OCI-LY7 (cell line): ENCODE measurements around the gene NFKB1. TPM values are rescaled to one million over a fixed set of nuclear protein-coding genes. Genes with fewer than 3 reads are reported as not detected.

Experiments used
- BruUV-seq: library from RNA; stranded (reverse); fragments of 400-500 nt; replicated peaks from 2 replicates; lab custom pipeline; 2021; lab: Mats Ljungman, UMichigan
- CTCF ChIA-PET: fragments of 300-600 bp; sonication (Branson Sonifier 250); formaldehyde crosslinking; loops from one replicate; lab custom pipeline; 2022; ENCODE audit warnings: antibody characterized with exemption; ENCODE audit not compliant: unreplicated experiment; lab: Charles Lee
- POLR2A ChIA-PET: fragments of 300-600 bp; sonication (Branson Sonifier 250); formaldehyde crosslinking; loops from one replicate; lab custom pipeline; 2022; ENCODE audit warnings: antibody characterized with exemption; lab: Charles Lee
- DNase-seq: peaks from one replicate; pipeline ENCODE4 v3.0.0-alpha.2; 2015; ENCODE audit warnings: low spot score
- H2AFZ ChIP-seq: fragments of 200-600 bp; sonication (generic), shearing (Covaris generic); 2 replicates; pipeline ENCODE4 v1.6.1; 2014; ENCODE audit warnings: mild to moderate bottlenecking, antibody characterized with exemption, low read length, moderate library complexity
- H3K27ac ChIP-seq: fragments of 200-600 bp; sonication (generic); 2 replicates; pipeline ENCODE4 v1.5.1; 2014; ENCODE audit warnings: mixed run types, low read depth, mild to moderate bottlenecking, moderate library complexity, low read length, inconsistent platforms; ENCODE audit not compliant: poor library complexity, severe bottlenecking
- H3K36me3 ChIP-seq: fragments of 200-600 bp; sonication (generic); 2 replicates; pipeline ENCODE4 v1.6.1; 2014; ENCODE audit warnings: mild to moderate bottlenecking, antibody characterized with exemption, low read length, moderate library complexity, mixed read lengths; ENCODE audit not compliant: insufficient read depth
- H3K4me1 ChIP-seq: fragments of 200-600 bp; sonication (generic); 2 replicates; pipeline ENCODE4 v1.5.1; 2014; ENCODE audit warnings: mild to moderate bottlenecking, low read length; ENCODE audit not compliant: insufficient read depth, poor library complexity, severe bottlenecking
- H3K4me2 ChIP-seq: fragments of 200-600 bp; sonication (generic); 2 replicates; pipeline ENCODE4 v1.6.1; 2014; ENCODE audit warnings: mild to moderate bottlenecking, low read length
- H3K4me3 ChIP-seq: fragments of 200-600 bp; sonication (generic); 2 replicates; pipeline ENCODE4 v1.5.1; 2014; ENCODE audit warnings: mild to moderate bottlenecking, low read depth, low read length; ENCODE audit not compliant: poor library complexity, severe bottlenecking
- H3K79me2 ChIP-seq: fragments of 200-600 bp; sonication (generic); 2 replicates; pipeline ENCODE4 v1.6.1; 2016; ENCODE audit warnings: low read depth, mild to moderate bottlenecking, low read length, moderate library complexity, mixed read lengths; ENCODE audit not compliant: insufficient read depth
- H3K9me2 ChIP-seq: fragments of 200-600 bp; sonication (generic); 2 replicates; pipeline ENCODE4 v1.6.1; 2016; ENCODE audit warnings: mild to moderate bottlenecking, low read length, mixed read lengths; ENCODE audit not compliant: insufficient read depth
- H3K9me3 ChIP-seq: fragments of 200-600 bp; sonication (generic); 2 replicates; pipeline ENCODE4 v1.6.1; 2014; ENCODE audit warnings: mild to moderate bottlenecking, mixed run types, low read length, mixed read lengths
- H4K20me1 ChIP-seq: fragments of 200-600 bp; sonication (generic); 2 replicates; pipeline ENCODE4 v1.6.1; 2014; ENCODE audit warnings: mild to moderate bottlenecking, antibody characterized with exemption, low read length, moderate library complexity, mixed read lengths; ENCODE audit not compliant: insufficient read depth
- EZH2phosphoT487 ChIP-seq: fragments of 200-600 bp; sonication (generic); IDR thresholded peaks from 2 replicates; pipeline ENCODE4 v1.6.1; 2018; ENCODE audit warnings: low read depth, borderline replicate concordance, mild to moderate bottlenecking, mixed run types, antibody characterized with exemption, low read length, moderate library complexity, mixed read lengths
- intact Hi-C: fragments of 100-400 bp; cut with micrococcal nuclease; formaldehyde crosslinking; loops from one replicate; pipeline ENCODE4 v1.10.0; 2022; ENCODE audit not compliant: unreplicated experiment
- total RNA-seq, 2 experiments: library from RNA; depleted of rRNA in 1 of 2; stranded (reverse); fragments of >200 nt in 1 of 2; shearing (Covaris generic) in 1 of 2; gene quantifications; 2 replicates each; pipeline ENCODE4 v1.2.3, GENCODE V29; 2014 to 2022
- TF ChIP-seq, protein P1 (sequence below): fragments of 200-600 bp; sonication (generic); conservative IDR thresholded peaks from 2 replicates; pipeline ENCODE4 v1.5.1; 2014; ENCODE audit warnings: mild to moderate bottlenecking, antibody characterized with exemption, low read length, moderate library complexity, mixed read lengths

NFKB1 gene
- total RNA-seq, 2 experiments from 2014 or later, result 23.1 to 47.8 TPM

DNA sequence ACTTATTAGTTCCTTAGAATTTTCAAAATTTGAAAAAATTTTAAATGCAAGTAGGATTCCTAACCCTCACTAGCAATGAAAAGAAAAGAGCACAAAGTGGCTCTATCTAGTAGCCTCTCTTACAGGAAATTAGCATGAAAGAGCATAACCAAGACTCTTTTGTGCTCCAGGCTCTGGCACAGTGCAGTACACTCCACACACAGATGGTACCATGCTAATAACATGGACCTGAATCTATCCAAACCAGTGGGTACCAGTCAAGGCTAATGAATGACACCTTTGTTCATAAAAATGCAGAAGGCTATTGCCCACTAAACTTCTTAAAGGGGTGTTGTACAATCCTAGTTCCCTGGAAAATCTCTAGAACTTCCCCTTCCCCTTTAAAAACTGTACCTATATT, 140.6 kb downstream of the NFKB1 start:
- H3K4me1 ChIP-seq, result no peaks in the 10 kb centered on the region

DNA sequence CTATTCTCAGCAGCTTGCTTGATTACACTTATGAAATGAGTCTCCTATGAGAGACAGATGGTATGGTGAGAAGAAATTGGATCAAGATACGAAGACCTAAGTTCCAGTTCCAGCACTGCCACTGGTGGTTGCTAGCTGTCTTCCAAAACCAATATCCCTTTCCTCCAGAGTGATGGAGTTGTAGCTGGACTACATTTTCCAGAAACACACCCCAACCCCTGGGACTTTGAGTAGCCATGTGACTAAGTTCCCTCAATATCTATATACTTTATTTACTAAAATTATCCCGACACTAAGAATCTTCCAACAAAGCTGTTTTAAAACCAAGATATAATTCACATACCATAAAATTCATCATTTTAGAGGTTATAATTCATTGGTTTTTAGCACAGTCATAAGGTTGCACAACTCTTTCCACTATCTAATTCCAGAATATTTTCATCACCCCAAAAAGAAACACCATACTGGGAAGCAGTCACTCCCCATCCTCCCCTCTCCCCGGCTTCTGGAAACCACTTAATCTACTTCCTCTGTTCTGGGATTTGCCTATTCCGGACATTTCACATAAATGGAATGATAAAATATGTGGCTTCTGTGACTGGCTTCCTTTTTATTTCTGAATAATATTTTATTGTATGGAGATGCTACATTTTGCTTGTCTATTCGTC, 141.6 kb downstream of the NFKB1 start:
- DNase-seq, result no peak
- TF ChIP-seq, protein P1, sequence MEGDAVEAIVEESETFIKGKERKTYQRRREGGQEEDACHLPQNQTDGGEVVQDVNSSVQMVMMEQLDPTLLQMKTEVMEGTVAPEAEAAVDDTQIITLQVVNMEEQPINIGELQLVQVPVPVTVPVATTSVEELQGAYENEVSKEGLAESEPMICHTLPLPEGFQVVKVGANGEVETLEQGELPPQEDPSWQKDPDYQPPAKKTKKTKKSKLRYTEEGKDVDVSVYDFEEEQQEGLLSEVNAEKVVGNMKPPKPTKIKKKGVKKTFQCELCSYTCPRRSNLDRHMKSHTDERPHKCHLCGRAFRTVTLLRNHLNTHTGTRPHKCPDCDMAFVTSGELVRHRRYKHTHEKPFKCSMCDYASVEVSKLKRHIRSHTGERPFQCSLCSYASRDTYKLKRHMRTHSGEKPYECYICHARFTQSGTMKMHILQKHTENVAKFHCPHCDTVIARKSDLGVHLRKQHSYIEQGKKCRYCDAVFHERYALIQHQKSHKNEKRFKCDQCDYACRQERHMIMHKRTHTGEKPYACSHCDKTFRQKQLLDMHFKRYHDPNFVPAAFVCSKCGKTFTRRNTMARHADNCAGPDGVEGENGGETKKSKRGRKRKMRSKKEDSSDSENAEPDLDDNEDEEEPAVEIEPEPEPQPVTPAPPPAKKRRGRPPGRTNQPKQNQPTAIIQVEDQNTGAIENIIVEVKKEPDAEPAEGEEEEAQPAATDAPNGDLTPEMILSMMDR, result no peak
- TF ChIP-seq EZH2phosphoT487, result no peak
- no peaks in the 10 kb centered on the region for H3K9me2 ChIP-seq
- no peak overlapping the region for H3K27ac ChIP-seq
- no peak overlapping the region for H3K4me2 ChIP-seq
- intact Hi-C loops, result no loop called here
- peaks cover 19% of the 10 kb centered on the region for H3K36me3 ChIP-seq
- no peaks in the 10 kb centered on the region for H4K20me1 ChIP-seq
- POLR2A ChIA-PET, result no interaction called here
- no TSS peak for BruUV-seq
- no peaks in the 10 kb centered on the region for H3K9me3 ChIP-seq
- no peaks in the 10 kb centered on the region for H3K79me2 ChIP-seq
- no peaks in the 10 kb centered on the region for H3K4me1 ChIP-seq
- H3K4me3 ChIP-seq, result no peak overlapping the region
- H2AFZ ChIP-seq, result no peak overlapping the region
- CTCF ChIA-PET, result no interaction called here

More for the DNA sequence above, 140.6 kb downstream of the NFKB1 start:
- Histone ChIP-seq H3K9me2 (no peaks in the 10 kb centered on the region), H4K20me1 (no peaks in the 10 kb centered on the region), H3K27ac (no peak overlapping the region), H3K9me3 (no peaks in the 10 kb centered on the region), H3K79me2 (no peaks in the 10 kb centered on the region), H3K4me3 (no peak overlapping the region), H2AFZ (no peak overlapping the region), H3K36me3 (peaks cover 19% of the 10 kb centered on the region), H3K4me2 (no peak overlapping the region)
- no TSS peak for BruUV-seq
- DNase-seq, result no peak
- TF ChIP-seq, protein P1, result no peak
- TF ChIP-seq EZH2phosphoT487, result no peak
- ChIA-PET CTCF (no interaction called here), POLR2A (no interaction called here)
- intact Hi-C loops, result no loop called here

DNA sequence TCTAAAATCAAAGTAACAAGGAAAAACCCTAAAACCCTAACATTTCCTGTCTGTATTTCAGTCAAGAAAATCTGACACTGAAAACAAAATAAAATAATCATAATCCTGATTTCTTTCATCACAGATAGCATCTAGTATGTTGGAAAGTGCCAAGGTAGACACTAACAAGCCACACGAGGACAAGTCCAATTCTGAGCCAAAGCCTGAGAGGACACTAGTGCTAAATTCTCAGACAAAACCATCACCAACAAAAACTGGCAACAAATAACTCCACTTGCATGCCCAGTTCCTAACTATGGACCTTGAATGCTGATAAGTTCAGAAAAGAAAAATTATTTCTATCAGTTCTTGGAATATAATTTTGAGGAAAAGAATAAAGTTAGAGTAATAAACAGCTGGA, 146.0 kb downstream of the NFKB1 start:
- no peaks in the 10 kb centered on the region for H3K9me2 ChIP-seq
- BruUV-seq, result no TSS peak
- DNase-seq, result no peak
- H3K36me3 ChIP-seq, result peaks cover 31% of the 10 kb centered on the region
- H3K9me3 ChIP-seq, result no peaks in the 10 kb centered on the region
- H3K4me3 ChIP-seq, result no peak overlapping the region
- TF ChIP-seq, protein P1, result no peak
- TF ChIP-seq EZH2phosphoT487, result no peak
- H3K79me2 ChIP-seq, result no peaks in the 10 kb centered on the region
- H3K4me2 ChIP-seq, result no peak overlapping the region
- ChIA-PET POLR2A (interaction anchor here (0.7 kb wide), 1 partner anchor 454 kb away, joined by 3 read pairs; no protein-coding TSS in a partner anchor), CTCF (no interaction called here)
- H3K27ac ChIP-seq, result no peak overlapping the region
- H4K20me1 ChIP-seq, result no peaks in the 10 kb centered on the region
- no peak overlapping the region for H2AFZ ChIP-seq
- intact Hi-C loops, result no loop called here
- no peaks in the 10 kb centered on the region for H3K4me1 ChIP-seq
